Hepatocyte (in vitro differentiated cells): Measurements from ENCODE around the gene TTL.

ENCODE experiments used
- EZH2 ChIP-seq: fragments of 200-600 bp; sonication (generic); IDR thresholded peaks from 2 replicates; pipeline ENCODE4 v1.6.1; 2016; ENCODE audit warnings: antibody characterized with exemption, mild to moderate bottlenecking, borderline replicate concordance
- TF ChIP-seq, protein P1 (sequence below): fragments of 200-600 bp; sonication (generic); IDR thresholded peaks from 2 replicates; pipeline ENCODE4 v1.5.1; 2016; ENCODE audit warnings: antibody characterized with exemption, mild to moderate bottlenecking; ENCODE audit not compliant: poor library complexity

DNA sequence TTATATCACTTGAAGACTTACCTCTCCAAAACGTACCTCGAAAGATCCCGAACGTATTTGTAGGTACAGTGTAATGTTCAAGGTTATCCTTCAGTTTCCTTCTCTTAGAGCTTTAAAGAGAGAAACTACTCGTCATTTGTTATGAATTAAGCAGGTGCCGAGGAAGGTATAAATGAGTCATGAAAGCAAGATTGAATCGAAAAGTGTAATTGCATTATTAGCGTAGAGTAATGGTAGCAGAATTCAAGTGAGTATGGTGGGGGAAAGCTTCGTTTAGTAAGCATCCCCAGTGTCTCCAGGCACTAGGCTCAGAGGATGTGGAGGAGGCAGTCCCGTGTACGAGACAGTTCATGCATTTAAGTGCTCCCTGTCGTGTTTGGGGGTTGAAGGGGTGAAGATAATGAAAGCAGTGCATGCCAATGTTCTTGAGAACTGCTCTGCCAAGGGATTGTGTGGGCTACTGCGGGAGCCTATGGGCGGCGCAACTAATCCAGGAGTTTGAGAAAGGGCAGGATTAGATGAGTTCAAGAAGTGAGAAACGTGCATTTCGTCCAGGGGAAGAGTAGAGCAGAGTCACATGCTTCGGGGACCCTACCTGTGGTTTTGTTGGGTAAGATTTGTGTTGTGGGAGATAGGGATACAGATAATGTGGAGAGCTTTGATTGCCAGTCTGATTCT is 61.2 kb downstream of the TTL start:
- TF ChIP-seq, protein P1, sequence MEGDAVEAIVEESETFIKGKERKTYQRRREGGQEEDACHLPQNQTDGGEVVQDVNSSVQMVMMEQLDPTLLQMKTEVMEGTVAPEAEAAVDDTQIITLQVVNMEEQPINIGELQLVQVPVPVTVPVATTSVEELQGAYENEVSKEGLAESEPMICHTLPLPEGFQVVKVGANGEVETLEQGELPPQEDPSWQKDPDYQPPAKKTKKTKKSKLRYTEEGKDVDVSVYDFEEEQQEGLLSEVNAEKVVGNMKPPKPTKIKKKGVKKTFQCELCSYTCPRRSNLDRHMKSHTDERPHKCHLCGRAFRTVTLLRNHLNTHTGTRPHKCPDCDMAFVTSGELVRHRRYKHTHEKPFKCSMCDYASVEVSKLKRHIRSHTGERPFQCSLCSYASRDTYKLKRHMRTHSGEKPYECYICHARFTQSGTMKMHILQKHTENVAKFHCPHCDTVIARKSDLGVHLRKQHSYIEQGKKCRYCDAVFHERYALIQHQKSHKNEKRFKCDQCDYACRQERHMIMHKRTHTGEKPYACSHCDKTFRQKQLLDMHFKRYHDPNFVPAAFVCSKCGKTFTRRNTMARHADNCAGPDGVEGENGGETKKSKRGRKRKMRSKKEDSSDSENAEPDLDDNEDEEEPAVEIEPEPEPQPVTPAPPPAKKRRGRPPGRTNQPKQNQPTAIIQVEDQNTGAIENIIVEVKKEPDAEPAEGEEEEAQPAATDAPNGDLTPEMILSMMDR = no peak
- no peak for TF ChIP-seq EZH2
